Stimulated activated CD8-positive, alpha-beta memory T cell treated with anti-CD3 and anti-CD28 coated beads, Interleukin-7, amount 100 ng/mL, for 48 hours (primary cell): ENCODE measurements around the gene FARS2.

ENCODE experiments used
- DNase-seq, 2 donors: peaks; one replicate each; pipeline ENCODE4 v3.0.0-alpha.2; 2020; ENCODE audit warnings: low read depth in 1 of 2; ENCODE audit errors: extremely low read depth in 1 of 2

Gene FARS2

GRCh38 chr6:5814116-5814515 lies 552.8 kb downstream of the FARS2 start:
- no peak for DNase-seq

DNA sequence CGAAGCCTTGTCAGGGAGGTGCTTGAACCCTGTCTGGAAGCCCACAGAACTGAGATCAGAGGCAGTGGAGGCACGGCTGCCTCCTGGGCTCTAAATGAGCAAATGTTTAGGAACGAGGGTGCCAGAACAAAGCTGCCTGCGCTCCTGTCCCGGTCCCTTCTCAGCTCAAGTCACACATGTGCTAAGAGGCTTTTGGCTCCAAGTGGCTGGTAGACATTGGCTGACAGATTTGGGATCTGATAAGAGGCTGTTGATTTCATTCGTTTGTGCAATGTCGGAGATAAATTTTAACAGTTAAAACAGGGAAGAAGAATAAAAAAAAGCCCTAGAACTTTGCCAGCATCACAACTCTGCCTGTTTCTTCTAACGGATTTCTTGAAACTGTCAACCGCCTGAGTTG lies 553.6 kb downstream of the FARS2 start:
- DNase-seq = no peak

DNA sequence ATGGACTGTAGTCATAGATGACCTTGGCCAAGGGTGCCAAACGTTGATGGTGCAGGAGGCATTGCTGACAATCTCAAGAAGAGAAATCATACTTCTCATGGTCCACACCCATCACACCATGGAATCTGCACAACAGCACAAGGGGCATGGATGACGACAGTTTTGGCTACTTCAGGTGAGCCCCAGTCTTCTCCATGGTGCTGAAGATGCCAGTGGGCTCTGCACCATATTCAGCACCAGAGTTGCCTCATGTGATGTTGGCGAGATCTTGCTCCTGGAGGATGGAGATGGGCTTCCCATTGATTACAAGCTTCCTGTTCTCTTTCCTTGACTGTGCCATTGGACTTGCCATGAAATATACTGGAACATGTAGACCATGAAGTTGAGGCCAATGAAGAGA lies 556.6 kb downstream of the FARS2 start:
- DNase-seq = no peak

DNA sequence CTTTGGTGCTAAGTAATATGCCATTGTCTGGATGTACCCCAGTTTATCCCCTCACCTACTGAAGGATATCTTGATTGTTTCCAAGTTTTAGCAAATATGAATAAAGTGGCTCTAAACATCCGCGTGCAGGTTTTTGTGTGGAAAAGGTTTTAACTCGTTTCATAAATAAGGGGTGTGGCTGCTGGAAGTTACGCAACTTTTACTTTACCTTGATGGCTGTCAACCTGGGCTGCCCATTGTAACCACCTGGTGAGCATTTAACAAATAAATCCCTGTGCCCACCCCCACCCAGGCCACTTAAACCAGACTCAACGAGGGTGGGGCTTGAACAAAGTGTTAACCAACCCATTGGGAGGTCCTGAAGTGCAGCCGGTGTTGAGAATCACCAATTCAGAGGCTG lies 557.6 kb downstream of the FARS2 start:
- DNase-seq = no peak
